H1 (cell line): ENCODE measurements around the gene CNOT10. TPM values are rescaled to one million over a fixed set of nuclear protein-coding genes. Genes with fewer than 3 reads are reported as not detected.

Source experiments
- CTCF ChIA-PET: fragments of 300-600 bp; sonication (Branson Sonifier 250); formaldehyde crosslinking; loops from one replicate; lab custom pipeline; 2021; ENCODE audit not compliant: partially characterized antibody; lab: Charles Lee
- POLR2A ChIA-PET: fragments of 300-600 bp; sonication (Branson Sonifier 250); formaldehyde crosslinking; loops from one replicate; lab custom pipeline; 2021; ENCODE audit warnings: inconsistent platforms; ENCODE audit not compliant: partially characterized antibody; lab: Charles Lee
- DNase-seq, 2 experiments: peaks; one replicate each; pipeline versions ENCODE4 v3.0.0 to v3.0.0-alpha.2; 2010 to 2022; ENCODE audit warnings: low spot score in 2 of 2, low read depth in 1 of 2, mixed read lengths in 1 of 2
- FAIRE-seq: peaks from 2 replicates; lab custom pipeline; 2011; peaks lifted over from hg19 to GRCh38; lab: Jason Lieb, UNC
- H2AFZ ChIP-seq: 2 replicates; pipeline ENCODE4 v1.8.1; 2012; ENCODE audit warnings: low read length, inconsistent platforms
- H2AK5ac ChIP-seq: 2 replicates; pipeline ENCODE4 v1.6.1; 2013; ENCODE audit warnings: low read depth, low read length
- H2BK120ac ChIP-seq: replicated peaks from 2 replicates; pipeline ENCODE3; 2013; ENCODE audit warnings: low read depth, low read length, inconsistent platforms
- H2BK12ac ChIP-seq: 2 replicates; pipeline ENCODE4 v1.6.1; 2013; ENCODE audit warnings: low read depth, low read length
- H2BK15ac ChIP-seq: 2 replicates; pipeline ENCODE4 v1.6.1; 2013; ENCODE audit warnings: low read length
- H2BK20ac ChIP-seq: 2 replicates; pipeline ENCODE4 v1.6.1; 2013; ENCODE audit warnings: low read length
- H2BK5ac ChIP-seq: 2 replicates; pipeline ENCODE4 v1.6.1; 2013; ENCODE audit warnings: low read depth, low read length
- H3K14ac ChIP-seq: 2 replicates; pipeline ENCODE4 v1.6.1; 2013; ENCODE audit warnings: inconsistent platforms; ENCODE audit not compliant: insufficient read length
- H3K18ac ChIP-seq: 2 replicates; pipeline ENCODE4 v1.6.1; 2013; ENCODE audit warnings: low read length; ENCODE audit errors: extremely low read depth
- H3K23ac ChIP-seq: 2 replicates; pipeline ENCODE4 v1.6.1; 2013; ENCODE audit warnings: inconsistent platforms; ENCODE audit not compliant: insufficient read length
- H3K23me2 ChIP-seq: 2 replicates; pipeline ENCODE4 v1.6.1; 2013; ENCODE audit warnings: low read depth, low read length
- H3K27ac ChIP-seq: 2 replicates; pipeline ENCODE4 v1.6.1; 2011; ENCODE audit warnings: low read depth, low read length, inconsistent platforms
- H3K27me3 ChIP-seq, 4 experiments: replicated peaks in 1 of 4; 1 replicate in 1 of 4; 2 replicates in 3 of 4; pipeline versions ENCODE4 v1.6.1 to v1.8.1; 2011 to 2013; ENCODE audit warnings: low read length in 3 of 4, mild to moderate bottlenecking in 3 of 4, inconsistent platforms in 2 of 4, mixed read lengths in 2 of 4, moderate library complexity in 1 of 4; ENCODE audit not compliant: control insufficient read depth in 3 of 4, insufficient read depth in 3 of 4; ENCODE audit errors: extremely low read depth in 1 of 4
- H3K36me3 ChIP-seq, 4 experiments: 2 replicates each; pipeline versions ENCODE4 v1.6.1 to v1.8.1; 2011 to 2013; ENCODE audit warnings: mild to moderate bottlenecking in 4 of 4, low read length in 3 of 4, moderate library complexity in 2 of 4, control low read depth in 1 of 4, inconsistent platforms in 1 of 4; ENCODE audit not compliant: insufficient read depth in 4 of 4, control insufficient read depth in 2 of 4
- H3K4ac ChIP-seq: replicated peaks from 2 replicates; pipeline ENCODE3; 2013; ENCODE audit warnings: low read length, low read depth, mixed read lengths, inconsistent platforms; ENCODE audit not compliant: insufficient read length
- H3K4me1 ChIP-seq, 4 experiments: replicated peaks in 1 of 4; 1 replicate in 1 of 4; 2 replicates in 3 of 4; pipeline versions ENCODE4 v1.6.1 to v1.8.1; 2011 to 2013; ENCODE audit warnings: low read length in 3 of 4, inconsistent platforms in 2 of 4, mixed read lengths in 1 of 4; ENCODE audit not compliant: insufficient read depth in 4 of 4, control insufficient read depth in 3 of 4
- H3K4me2 ChIP-seq, 2 experiments: 2 replicates each; pipeline versions ENCODE4 v1.6.1 to v1.8.1; 2011 to 2013; ENCODE audit warnings: low read depth in 2 of 2, low read length in 2 of 2, control low read depth in 1 of 2, inconsistent platforms in 1 of 2, mild to moderate bottlenecking in 1 of 2; ENCODE audit not compliant: insufficient read depth in 1 of 2
- H3K4me3 ChIP-seq, 4 experiments: fragments of 200-600, 300-600 bp in 1 of 4; sonication (generic), shearing (Covaris generic), sonication (Bioruptor Twin) in 1 of 4; 2 replicates each; pipeline versions ENCODE4 v1.5.1 to v1.8.1; 2011 to 2016; ENCODE audit warnings: low read length in 4 of 4, low read depth in 3 of 4, control low read depth in 2 of 4, inconsistent platforms in 2 of 4, mild to moderate bottlenecking in 2 of 4, mixed read lengths in 1 of 4, moderate library complexity in 1 of 4; ENCODE audit not compliant: insufficient read depth in 2 of 4; ENCODE audit errors: extremely low read depth in 1 of 4
- H3K56ac ChIP-seq: replicated peaks from 2 replicates; pipeline ENCODE3; 2013; ENCODE audit warnings: low read depth, mild to moderate bottlenecking, mixed read lengths, low read length, inconsistent platforms; ENCODE audit not compliant: insufficient read length
- H3K79me1 ChIP-seq: 2 replicates; pipeline ENCODE4 v1.6.1; 2013; ENCODE audit warnings: low read depth, low read length, control low read depth
- H3K79me2 ChIP-seq, 2 experiments: 2 replicates each; pipeline versions ENCODE4 v1.6.1 to v1.8.1; 2012 to 2013; ENCODE audit warnings: low read length in 2 of 2, mild to moderate bottlenecking in 2 of 2, inconsistent platforms in 1 of 2; ENCODE audit not compliant: insufficient read depth in 2 of 2, control insufficient read depth in 1 of 2
- H3K9ac ChIP-seq, 4 experiments: replicated peaks in 1 of 4; 1 replicate in 1 of 4; 2 replicates in 3 of 4; pipeline versions ENCODE4 v1.6.1 to v1.8.1; 2011 to 2013; ENCODE audit warnings: low read depth in 3 of 4, low read length in 3 of 4, control low read depth in 2 of 4, mild to moderate bottlenecking in 2 of 4, moderate library complexity in 2 of 4, inconsistent platforms in 1 of 4; ENCODE audit errors: extremely low read depth in 1 of 4
- H3K9me3 ChIP-seq, 2 experiments: 2 replicates each; pipeline versions ENCODE4 v1.6.1 to v1.8.1; 2012 to 2013; ENCODE audit warnings: mild to moderate bottlenecking in 2 of 2, moderate library complexity in 2 of 2, control low read depth in 1 of 2, inconsistent platforms in 1 of 2, low read depth in 1 of 2, low read length in 1 of 2, mixed read lengths in 1 of 2; ENCODE audit not compliant: insufficient read depth in 2 of 2
- H4K20me1 ChIP-seq, 2 experiments: replicated peaks in 1 of 2; 2 replicates each; pipeline versions ENCODE3 to v1.8.1; 2011 to 2013; ENCODE audit warnings: inconsistent platforms in 2 of 2, low read length in 2 of 2, mild to moderate bottlenecking in 1 of 2; ENCODE audit not compliant: insufficient read depth in 2 of 2, control insufficient read depth in 1 of 2
- H4K5ac ChIP-seq: 2 replicates; pipeline ENCODE4 v1.6.1; 2013; ENCODE audit warnings: low read length, low read depth, mixed read lengths, inconsistent platforms; ENCODE audit not compliant: insufficient read length
- H4K8ac ChIP-seq: 2 replicates; pipeline ENCODE4 v1.8.0; 2013; ENCODE audit warnings: mild to moderate bottlenecking, moderate library complexity, low read length, inconsistent platforms; ENCODE audit not compliant: insufficient read depth; ENCODE audit errors: extremely low read depth
- H4K91ac ChIP-seq: replicated peaks from 2 replicates; pipeline ENCODE3; 2013; ENCODE audit warnings: low read length, mixed read lengths, inconsistent platforms; ENCODE audit not compliant: insufficient read length
- ATF3 ChIP-seq: IDR thresholded peaks from 2 replicates; pipeline ENCODE4 v1.6.1; 2011; ENCODE audit warnings: low read depth, mild to moderate bottlenecking, low read length; ENCODE audit not compliant: insufficient read depth
- CHD2 ChIP-seq: IDR thresholded peaks from 2 replicates; pipeline ENCODE4 v1.6.1; 2012; ENCODE audit warnings: low read length, improper control_type of control experiment
- GTF2F1 ChIP-seq: IDR thresholded peaks from 2 replicates; pipeline ENCODE4 v1.6.1; 2012; ENCODE audit warnings: low read depth, low read length, improper control_type of control experiment, borderline replicate concordance
- KDM1A ChIP-seq: fragments of 200-600, 300-600 bp; sonication (generic); IDR thresholded peaks from 2 replicates; pipeline ENCODE4 v1.7.1; 2016; ENCODE audit warnings: mild to moderate bottlenecking, low read length, borderline replicate concordance
- RAD21 ChIP-seq, 2 experiments: IDR thresholded peaks in 1 of 2; conservative IDR thresholded peaks in 1 of 2; 2 replicates each; pipeline ENCODE4 v1.6.1; 2011; ENCODE audit warnings: low read depth in 2 of 2, low read length in 2 of 2, improper control_type of control experiment in 1 of 2, inconsistent platforms in 1 of 2, mild to moderate bottlenecking in 1 of 2, moderate library complexity in 1 of 2
- TBP ChIP-seq: IDR thresholded peaks from 2 replicates; pipeline ENCODE4 v1.6.1; 2011; ENCODE audit warnings: low read depth, low read length, improper control_type of control experiment
- WGBS, 2 experiments: shearing (Covaris generic) in 1 of 2; methylation state at CpG; one replicate each; pipeline versions ENCODE4 v1.1.6 to v1.1.7; 2013 to 2015; ENCODE audit warnings: low lambda C conversion rate in 2 of 2, mixed read lengths in 2 of 2, inconsistent platforms in 1 of 2, low coverage in 1 of 2, missing lambda C conversion rate in 1 of 2; ENCODE audit not compliant: insufficient replicate concordance in 2 of 2, insufficient coverage in 1 of 2, insufficient read length in 1 of 2; ENCODE audit errors: extremely low coverage in 1 of 2, missing lambda C conversion rate in 1 of 2; 5-methylcytosine and 5-hydroxymethylcytosine counted together
- polyA plus RNA-seq, 7 experiments: library from polyadenylated mRNA; depleted of rRNA in 3 of 7; stranded (reverse) in 5 of 7; unstranded in 2 of 7; fragments of >200 nt in 5 of 7; fragments of 200-250 nt in 2 of 7; gene quantifications; 1 replicate in 5 of 7; 2 replicates in 1 of 7; 4 replicates in 1 of 7; pipeline versions ENCODE4 v1.2.1 to v1.2.3, GENCODE V29; 2011 to 2013; ENCODE audit warnings: missing spikeins in 2 of 7, mixed read lengths in 2 of 7
- total RNA-seq: library from RNA; stranded (reverse); fragmentation: NEBNext Ultra II Directional; extraction: Animal tissue kit (Norgen Biotek cat#: 25700); gene quantifications from 2 replicates; pipeline ENCODE4 v1.2.1, GENCODE V29; 2021

CNOT10 gene
- total and polyA plus RNA-seq, 2 of the 8 experiments (the other 6 are each of a cell fraction or from before 2014, with no cell fraction given) = 39.9 to 55.9 TPM

GRCh38 chr3:32700244-32700643 is 15.3 kb downstream of the CNOT10 start:
- no peak overlapping the region for H4K8ac ChIP-seq
- H3K79me2 ChIP-seq = peaks cover 0 to 64% of the 10 kb centered on the region in 2 experiments; a peak in 3 of 4 replicates
- H3K4me3 ChIP-seq = no peak overlapping the region
- no peak overlapping the region for H3K27ac ChIP-seq
- H3K18ac ChIP-seq = no peak overlapping the region
- H3K27me3 ChIP-seq = no peaks in the 10 kb centered on the region
- no peak overlapping the region for H2BK5ac ChIP-seq
- H3K23me2 ChIP-seq = no peaks in the 10 kb centered on the region
- POLR2A ChIA-PET = interaction anchor here (1.3 to 1.9 kb wide), 2 partner anchors 9 to 10 kb away, joined by 4 to 6 read pairs; no protein-coding TSS in a partner anchor
- peaks cover 3 to 4% of the 10 kb centered on the region in 2 experiments for H4K20me1 ChIP-seq
- TF ChIP-seq RAD21 (IDR thresholded peaks at IDR 0.05 in 1 of 2, conservative IDR thresholded peaks at IDR 0.05 in 1 of 2; ENCODE audit: low read depth in 2 of 2, low read length in 2 of 2) (no peak), CHD2 (no peak), ATF3 (no peak), GTF2F1 (no peak), TBP (no peak), KDM1A (no peak)
- H3K14ac ChIP-seq = no peak overlapping the region
- CTCF ChIA-PET = no interaction called here
- DNase-seq (no peak), FAIRE-seq (no peak)
- no peak overlapping the region for H3K4me2 ChIP-seq
- H3K56ac ChIP-seq = no peak overlapping the region
- no peak overlapping the region for H4K91ac ChIP-seq
- no peak overlapping the region for H2AK5ac ChIP-seq
- H3K4me1 ChIP-seq = no peaks in the 10 kb centered on the region
- H3K4ac ChIP-seq = no peak overlapping the region
- H3K36me3 ChIP-seq = no peaks in the 10 kb centered on the region
- WGBS, 2 experiments = 79% methylated on average over 6 of the region's 6 CpGs; no CpG with 5 or more reads in 1 of the 2 experiments
- H4K5ac ChIP-seq = no peak overlapping the region
- H2BK20ac ChIP-seq = no peak overlapping the region
- H3K79me1 ChIP-seq = peaks cover 4% of the 10 kb centered on the region; the same call in 1 of the 2 replicates
- H3K9ac ChIP-seq = no peak overlapping the region
- H2BK15ac ChIP-seq = no peak overlapping the region
- no peak overlapping the region for H2BK120ac ChIP-seq
- no peaks in the 10 kb centered on the region for H3K9me3 ChIP-seq
- no peak overlapping the region for H3K23ac ChIP-seq
- H2AFZ ChIP-seq = no peak overlapping the region
- no peak overlapping the region for H2BK12ac ChIP-seq
